Measurements from ENCODE around the gene CPNE5.

Gene CPNE5

DNA sequence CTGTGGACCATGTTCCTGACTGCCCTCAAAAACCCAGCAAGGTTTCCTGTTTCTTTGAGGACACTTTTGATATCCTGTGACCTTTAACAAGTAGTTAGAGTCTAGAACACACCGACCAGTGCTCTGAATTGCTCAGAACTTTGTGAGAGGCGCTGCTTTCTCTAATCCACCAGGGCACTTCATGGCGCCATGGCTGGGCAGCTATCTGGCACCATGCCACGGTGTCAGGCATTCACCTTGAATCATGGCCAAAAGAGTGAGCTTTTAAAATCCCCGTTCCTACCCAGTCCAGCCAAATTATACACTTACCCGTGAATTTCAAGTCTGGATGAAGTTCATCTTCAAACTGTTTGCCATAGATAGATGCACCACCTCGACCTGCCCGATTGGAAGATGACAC is 17.0 kb upstream of the CPNE5 start:
- no peak for DNase-seq

DNA sequence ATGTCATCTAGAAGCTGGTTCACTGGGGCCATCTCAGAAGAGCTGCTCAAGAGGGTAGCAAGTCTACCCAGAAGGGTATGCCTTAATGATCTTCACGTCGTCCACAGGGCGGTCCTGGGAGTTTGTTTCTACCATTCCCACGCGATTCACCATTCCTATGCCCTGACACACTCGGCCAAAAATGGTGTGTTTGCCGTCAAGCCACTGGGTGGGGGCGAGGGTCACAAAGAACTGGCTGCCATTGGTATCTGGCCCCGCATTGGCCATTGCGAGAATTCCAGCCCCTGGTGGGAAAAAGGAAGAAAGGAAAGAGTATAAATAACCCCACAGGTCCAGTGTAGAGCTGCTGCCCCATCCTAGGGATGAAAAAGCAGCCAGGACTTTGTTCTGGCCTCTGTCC is 16.5 kb upstream of the CPNE5 start:
- DNase-seq: no peak

DNA sequence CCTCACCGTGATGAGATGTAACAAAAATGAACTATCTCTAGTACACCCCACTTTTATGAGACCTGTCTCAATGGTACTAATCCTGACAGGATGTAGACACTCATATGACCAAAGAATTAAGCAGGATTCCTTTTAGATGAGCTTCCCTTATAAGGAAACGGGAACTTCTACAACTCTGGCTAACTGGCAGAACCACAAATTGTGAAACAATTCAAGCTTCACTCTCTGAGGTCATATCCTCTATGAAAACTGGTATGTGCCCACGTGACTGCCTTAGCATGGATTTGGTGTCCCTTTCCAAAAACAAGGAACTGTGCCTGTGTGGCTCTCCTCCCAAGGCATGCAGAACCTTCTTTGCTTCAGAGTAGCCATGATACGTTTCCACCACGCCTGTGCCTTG is 14.1 kb upstream of the CPNE5 start:
- DNase-seq: no peak

DNA sequence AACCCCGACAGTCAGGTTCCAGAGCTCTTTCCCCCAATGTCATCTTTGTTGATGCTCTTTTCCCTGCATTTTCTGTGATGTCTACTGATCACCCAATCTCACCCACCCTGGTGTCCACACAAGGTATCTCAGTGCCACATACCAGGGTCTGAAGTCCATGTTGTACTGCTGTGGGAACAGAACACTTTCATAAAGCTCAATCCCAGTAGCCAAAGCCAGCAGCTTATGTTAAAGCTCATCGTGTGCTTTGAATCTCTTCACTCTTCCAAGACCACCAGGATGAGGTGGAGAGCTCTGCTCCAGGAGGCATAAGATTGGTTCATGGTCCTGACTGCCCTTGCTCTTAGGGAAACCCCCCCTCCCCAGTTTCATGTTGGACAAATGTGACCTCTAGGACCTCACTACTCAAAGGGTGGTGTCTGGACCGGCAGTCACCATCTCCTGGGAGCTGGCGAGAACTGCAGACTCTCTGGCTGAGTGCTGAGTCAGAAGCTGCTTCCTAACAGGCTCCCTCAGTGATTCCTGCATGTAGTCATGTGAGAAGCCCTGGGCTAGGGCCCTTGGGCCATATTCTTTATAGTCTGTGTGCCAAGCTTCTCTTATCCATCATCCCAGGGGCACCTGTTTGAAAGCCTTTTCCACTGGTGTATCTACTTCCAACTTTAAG is 13.4 kb upstream of the CPNE5 start:
- no peak for DNase-seq

DNA sequence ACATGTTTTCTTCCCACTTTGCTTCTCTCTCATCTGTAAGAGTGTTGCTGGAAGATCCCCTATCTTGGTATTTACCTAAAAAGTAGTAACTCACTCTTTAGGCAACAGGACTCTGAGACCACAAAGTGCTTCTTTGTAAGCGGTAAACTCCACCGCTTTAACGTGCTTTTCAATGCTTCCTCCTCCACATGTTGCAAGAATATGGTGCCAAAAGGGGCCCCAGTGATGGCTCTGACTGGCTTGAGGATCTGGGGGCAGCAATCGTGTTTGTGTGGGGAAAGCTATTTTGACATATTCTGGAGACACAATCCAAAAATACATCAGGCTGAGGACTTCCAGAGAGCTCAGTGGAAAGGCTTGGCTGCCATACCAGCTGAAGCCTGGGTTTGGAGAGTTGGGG is 12.4 kb upstream of the CPNE5 start:
- DNase-seq: no peak

DNA sequence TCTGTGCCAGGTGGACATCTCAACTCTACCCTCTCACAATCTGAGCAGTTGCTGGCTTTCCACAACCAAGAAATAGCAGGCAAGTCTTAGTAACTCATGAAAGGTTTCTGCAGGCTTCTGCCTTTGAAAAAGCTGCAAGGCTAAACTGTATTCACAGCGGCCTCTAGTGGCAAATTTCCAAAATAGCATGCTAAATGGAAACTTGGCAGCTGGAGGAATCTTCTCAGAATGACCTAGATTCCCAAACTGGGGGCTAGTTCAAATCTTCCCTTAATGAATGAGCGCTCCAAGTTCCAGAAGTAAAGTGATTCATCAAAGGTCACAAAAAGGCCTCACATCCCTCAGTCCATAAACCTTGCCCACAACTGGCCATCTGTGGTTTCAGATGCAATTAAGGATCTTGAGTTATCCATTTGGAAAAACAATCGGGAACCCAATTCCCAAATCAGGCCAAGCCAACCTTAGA is 11.9 kb upstream of the CPNE5 start:
- DNase-seq: no peak

DNA sequence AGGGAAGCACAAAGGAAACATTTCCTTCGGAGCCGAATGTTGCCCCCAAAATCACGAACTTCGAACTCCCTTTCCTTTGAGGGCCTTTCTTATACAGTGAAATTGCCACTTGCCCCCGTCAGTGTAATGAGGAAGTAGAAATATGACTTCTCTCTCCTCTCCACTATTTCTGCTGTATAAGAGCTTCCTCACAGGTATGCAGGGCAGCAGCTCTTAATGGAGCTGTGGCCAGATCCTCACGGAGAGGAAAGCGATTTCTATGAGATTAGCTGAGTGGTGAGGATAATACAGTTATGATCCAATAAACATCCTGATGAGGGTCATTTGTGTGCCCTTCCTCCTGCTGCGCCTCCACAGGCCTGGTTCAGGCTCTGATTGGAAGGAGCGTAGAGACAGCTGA is 10.8 kb upstream of the CPNE5 start:
- DNase-seq: no peak

- DNase-seq: no peak
These were observed 9.6 kb upstream of the CPNE5 start for GRCh38 chr6:36848658-36849441.

- DNase-seq: no peak
These were observed 8.7 kb upstream of the CPNE5 start for GRCh38 chr6:36847991-36848390.

DNA sequence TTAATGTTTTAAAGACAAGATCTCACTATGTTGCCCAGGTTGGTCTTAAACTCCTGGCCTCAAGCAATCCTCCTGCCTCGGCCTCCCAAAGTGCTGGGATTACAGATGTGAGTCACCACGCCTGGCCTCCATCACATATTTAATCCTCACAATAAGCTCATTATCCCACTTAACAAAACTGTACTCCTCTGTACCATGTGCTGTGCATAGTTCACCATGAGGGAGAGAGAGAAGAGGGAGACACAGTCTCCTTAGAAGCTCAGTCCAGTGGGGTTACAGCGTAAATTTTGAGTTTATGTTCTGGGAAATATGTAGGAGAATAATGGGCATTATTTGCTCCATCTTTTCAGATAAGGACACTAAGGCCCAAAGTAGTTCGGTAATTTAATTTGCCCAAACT is 7.9 kb upstream of the CPNE5 start:
- no peak for DNase-seq

DNA sequence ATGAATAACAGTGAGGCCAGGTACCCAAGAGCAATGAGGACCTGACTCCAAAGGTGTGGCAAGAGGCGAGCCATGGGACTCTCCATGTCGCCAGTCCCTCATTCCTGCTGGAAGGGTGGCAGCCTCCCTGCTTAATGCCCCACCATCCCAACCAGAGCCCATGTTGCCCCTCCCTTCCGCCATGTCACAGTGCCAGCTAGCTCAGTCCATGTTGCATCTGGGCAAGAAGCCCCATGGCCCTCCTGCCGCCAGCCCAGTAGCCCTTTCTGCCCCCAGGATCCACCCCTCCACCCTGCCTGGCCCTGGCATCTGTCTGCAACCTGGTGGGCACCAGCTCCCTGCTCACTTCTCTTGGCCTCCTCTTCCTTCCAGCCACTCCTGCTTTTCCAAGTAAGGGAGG is 6.0 kb upstream of the CPNE5 start:
- DNase-seq: no peak

DNA sequence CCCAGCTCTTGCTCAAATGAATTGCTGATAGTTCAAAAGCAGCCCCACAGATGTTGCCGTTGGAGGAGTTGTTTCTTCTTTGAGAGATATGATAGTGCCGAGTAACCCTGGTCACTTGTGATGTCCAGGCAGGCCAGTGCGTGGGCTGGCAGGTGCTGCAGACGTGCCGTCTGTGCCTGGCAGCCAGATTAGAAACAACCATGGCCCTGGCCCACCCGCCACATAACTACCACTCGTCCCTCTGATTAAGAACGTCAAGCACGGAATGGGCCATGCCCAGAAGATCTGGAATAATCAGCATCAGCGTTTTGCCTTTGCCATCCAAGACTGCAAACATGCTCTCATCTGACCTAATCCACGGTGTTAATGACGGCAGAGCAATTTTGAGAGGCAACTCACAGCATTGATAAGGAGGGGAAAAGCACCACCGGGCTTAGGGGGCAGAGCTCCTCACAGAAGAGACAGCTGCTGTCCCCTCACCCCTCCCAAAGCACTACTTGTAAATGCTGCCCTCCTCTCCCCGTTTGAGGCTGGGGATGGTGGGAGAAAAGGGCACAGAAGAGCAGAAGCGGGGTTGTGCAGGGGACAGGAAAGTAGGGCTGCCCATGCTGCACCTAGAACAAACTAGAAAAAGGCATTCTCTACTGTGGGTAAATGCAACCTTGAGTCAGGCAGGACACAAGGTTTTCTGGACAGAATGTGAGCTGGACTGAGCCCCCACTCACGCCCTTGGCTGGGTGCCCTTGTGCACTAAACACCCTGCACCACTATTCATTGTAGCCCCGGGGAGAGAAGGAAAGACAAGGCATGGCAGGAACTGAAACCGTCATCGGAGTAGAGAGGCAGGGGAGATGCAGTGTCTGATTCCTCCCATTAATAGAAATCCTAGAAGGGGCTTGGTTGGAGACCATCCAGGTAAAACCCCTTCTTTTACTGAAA is 5.3 kb upstream of the CPNE5 start:
- DNase-seq: no peak

- DNase-seq: no peak
These were observed 3.9 kb upstream of the CPNE5 start for GRCh38 chr6:36843170-36843569.

GRCh38 chr6:36841756-36842155 is 2.5 kb upstream of the CPNE5 start:
- DNase-seq: no peak

DNA sequence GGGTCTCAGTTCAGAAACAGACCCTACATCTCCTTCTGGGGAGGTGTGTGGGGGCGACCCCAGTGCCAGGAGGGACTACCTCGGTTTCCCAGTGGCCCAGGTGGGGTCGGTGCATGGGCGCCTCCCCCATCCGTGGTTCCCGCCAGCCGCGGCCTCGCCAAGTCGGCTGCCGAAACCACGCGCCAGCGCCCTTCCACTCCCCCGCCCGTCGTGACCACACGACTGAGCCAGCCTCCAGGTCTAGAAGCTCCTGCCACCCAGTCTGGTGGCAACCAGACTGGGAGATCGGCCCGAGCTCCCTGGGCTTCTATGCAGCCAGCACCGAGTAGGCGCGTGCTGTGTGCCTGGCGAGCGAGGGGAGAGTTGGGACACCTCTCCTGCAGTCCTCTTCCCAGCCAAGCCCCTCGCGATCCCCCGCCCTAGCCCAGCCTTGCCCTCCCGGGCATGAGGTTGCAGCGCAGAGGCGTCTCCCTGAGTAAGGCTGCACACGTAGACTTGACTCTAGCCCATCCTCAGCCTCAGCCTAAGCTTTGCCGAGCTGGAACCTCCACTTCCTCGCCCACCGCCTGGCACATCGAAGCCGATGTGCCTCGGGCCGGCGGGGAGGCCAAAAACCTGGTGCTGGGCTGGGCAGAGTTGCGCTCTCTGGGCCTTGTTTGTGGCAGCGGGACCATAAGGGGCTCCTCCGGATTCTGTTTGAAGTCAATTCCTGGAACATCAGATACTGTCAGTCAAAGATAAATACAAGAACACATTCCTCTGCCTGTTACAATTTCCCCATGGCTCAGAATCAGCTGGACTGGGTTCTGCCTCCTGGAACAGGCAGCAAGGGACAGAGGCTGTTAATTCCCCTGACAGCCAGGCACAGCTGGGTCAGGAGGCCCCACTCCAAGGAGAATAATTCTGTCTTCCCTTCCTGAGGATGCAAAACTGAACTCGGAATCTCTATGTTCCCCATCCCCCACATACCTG is 1.5 kb upstream of the CPNE5 start:
- no peak for DNase-seq

GRCh38 chr6:36839749-36840431 is 646 bp upstream of the CPNE5 start:
- DNase-seq: peak; percentile 19

DNA sequence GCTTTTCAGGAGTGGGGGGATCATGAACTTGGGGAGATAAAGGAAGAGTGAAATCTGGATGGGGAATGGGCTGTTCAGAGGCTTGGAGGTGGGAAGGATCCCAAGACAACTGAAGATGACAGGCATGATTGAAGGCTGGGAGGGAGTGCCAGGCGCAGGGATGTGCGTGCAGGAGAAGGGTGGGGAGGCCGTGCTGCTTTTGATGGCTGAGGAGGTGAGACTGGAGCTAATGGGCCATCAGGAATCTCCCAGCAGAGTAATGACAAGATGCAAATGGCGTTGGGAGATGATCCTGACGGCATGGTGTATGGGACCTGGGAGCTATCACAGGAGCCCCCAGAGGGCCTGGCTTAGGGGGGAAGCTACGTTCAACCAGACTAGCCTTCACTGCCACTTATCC is 1.6 kb downstream of the CPNE5 start:
- DNase-seq: no peak

- no peak for DNase-seq
These were observed 2.3 kb downstream of the CPNE5 start for GRCh38 chr6:36837022-36837339.

- DNase-seq: no peak
These were observed 2.9 kb downstream of the CPNE5 start for GRCh38 chr6:36836111-36837021.

DNA sequence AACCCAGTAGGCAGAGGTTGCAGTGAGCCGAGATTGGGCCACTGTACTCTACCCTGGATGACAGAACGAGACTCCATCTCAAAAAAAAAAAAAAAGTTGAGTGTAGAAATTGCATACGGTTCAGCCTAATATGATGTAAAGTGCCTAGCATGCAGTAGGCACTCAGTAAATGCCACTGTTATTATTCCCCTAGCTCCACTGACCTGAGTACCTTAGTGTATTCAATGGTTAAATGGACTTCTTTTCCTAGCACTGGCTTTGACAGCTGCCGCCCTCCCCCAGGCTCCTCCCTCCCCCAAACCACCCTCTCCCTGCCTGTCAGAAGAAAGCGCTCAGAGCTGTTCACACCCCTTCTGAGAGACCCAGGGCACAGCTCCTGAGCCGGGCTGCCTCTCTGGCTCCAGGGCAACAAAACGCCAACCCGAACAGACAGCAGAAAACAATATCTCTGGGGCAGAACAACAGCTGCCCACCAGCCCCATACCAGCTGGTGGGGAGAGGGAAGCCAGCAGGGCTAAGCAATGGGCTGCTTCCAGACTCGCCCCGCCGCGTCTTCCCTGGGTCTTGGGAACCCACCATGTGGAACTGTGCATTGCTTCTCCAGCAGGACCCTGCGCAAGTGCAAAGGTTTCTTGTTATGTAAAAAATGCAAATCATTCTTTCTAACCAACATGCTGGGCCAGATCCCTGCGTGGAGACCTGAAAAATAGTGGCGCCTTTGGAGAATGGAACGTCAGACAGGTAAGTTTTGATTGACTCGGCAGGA is 4.5 kb downstream of the CPNE5 start:
- no peak for DNase-seq

Measured in activated CD4-positive, alpha-beta T cell treated with anti-CD3 and anti-CD28 coated beads for 1 hour (primary cell).